GM18508 (cell line): ENCODE results near the gene LAPTM4A.
A peak's percentile ranks its signal among the peaks of the same experiment; 100 is the strongest.
"Not testable (repeated sequence)": the region's sequence is repeated elsewhere in the genome, so short reads cannot be mapped to it uniquely, and the experiment has no call there.

Source experiments
- ATAC-seq: cut with Tn5 transposase; IDR thresholded peaks from one replicate; pipeline ENCODE4 v1.9.1; 2021; ENCODE audit warnings: moderate number of reproducible peaks; ENCODE audit not compliant: insufficient read depth, unreplicated experiment

LAPTM4A gene

DNA sequence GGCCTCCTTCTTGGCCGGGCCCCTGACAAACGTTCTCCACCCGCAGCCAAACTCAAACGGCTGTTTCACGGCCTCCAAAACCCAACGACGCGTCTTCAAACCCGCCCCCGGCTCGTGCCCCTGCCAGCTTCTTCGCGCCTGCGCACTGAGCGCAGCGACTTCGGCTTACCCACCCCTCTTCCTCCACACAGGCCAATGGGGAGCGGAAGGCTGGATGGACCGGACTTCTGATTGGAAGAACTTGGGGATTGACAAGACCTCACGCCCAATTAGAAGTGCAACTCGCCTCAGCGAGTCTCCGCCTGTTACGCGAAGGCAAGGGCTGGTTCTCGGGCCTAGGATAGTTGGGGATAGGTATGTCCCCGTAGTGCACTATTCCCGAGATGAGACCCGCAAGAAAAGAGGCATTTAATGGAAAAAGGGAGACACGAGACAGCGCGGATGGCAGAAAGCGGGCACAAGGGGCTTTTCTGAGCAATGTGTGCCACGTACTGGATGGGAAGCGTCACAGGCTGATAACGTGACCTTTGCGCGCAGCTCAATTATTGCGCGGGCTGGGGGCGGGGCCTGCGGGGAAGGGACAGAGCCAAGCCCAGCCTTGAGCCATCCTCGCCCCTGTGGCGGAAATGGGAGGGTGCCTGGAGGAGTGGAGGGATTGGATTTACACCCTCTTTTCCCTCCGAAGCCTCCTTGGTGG, at the start of gene LAPTM4A:
Gene LAPTM4A (minus strand): TSS at position 97 of the 697 bp plus-strand sequence. CDS start 108 bp downstream, outside the sequence.
- ATAC-seq: peak; percentile 88

DNA sequence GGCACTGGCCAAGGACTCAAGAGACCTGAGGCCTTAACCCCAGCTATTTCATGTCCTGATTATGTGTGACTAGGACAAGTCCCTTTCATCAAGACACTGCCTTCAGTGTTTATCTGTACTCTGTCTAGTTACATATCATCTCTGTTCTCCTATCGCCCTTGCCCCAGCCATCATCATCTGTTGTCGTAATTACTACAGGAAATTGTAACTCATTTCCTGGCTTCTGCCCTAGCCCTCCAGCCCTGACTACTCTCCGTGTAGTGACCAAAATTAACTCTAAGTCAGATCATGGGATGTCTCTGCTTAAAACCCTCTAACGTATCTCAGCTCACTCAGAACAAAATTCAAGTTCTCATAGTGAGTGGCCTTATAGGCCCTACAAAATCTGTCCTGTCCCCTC, 49.3 kb upstream of the LAPTM4A start:
- ATAC-seq: no peak

DNA sequence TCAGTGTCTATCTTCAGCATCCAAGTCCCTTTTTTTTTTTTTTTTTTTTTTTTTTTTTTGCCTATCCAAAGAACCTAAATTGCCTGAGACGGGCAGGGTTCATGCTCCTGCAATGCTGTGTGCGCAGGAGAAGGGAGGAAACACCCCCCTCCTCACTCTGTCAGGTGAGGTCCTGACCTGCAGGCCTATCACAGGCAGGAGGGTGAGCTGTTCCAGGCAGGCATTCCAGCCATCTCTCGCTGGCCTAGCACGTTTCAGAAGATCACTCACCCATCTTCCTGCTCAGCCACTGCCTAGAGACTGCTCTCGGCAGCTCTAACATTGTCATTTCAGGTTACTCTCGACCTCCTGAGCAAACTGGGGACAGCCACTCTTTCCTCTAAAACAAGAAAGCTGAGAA, 48.4 kb upstream of the LAPTM4A start:
- ATAC-seq: no peak

DNA sequence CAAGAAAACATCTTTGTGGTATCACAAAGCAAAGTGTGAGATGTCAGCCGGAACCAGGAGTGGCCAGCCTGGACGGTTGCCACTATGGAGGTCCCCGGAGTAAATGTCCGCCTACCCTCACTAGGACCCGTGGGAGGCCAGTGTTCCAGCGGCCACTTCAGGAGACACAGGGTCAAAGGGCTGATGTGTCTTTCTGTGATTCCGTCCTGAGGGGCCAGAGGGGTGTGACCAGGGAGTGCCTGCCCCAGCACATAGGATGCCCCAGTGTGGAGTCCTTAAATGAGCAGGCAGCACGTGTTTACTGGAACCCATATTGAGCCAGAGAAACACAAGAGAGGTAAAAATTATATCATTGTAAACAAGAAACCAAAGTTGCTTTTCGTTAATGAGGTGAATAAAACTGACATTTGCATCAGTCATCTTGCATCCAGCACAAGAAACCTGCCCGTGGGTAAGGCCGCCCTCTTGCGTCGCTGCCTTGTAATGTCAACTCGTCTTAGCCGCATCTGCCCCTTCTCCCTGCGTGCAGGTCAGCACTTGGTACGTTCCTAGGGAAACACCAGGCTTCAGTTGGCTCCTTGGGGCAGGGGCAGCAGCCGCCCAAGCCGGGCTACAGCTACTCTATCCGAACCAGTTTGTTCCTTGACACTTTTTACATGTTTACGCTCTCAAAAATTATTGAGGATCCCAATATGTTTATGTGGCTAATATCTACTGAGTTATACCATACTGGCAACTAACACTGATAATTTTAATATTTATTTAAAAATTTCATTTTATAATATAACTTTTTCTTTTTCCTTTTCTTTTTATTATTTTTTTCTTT, 46.7 kb upstream of the LAPTM4A start:
- ATAC-seq: peak; percentile 73

DNA sequence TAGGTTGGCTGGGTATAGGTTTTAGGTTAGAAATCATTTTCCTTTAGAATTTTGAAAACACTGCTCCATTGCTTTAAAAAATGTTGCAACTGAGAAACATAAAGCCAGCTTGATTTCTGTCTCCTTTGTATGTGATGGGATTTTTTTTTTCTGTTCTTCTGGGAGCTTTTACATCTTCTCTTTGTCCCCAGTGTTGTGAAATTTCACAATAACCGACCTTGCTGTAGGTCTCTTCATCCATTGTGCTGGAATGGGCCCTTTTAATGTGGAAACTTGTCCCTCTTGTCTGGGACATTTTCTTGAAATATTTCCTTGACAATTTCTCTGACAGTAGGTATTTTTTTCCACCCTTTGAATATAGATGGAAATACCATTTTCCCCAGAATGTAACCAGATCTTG, 44.0 kb upstream of the LAPTM4A start:
- no peak for ATAC-seq

DNA sequence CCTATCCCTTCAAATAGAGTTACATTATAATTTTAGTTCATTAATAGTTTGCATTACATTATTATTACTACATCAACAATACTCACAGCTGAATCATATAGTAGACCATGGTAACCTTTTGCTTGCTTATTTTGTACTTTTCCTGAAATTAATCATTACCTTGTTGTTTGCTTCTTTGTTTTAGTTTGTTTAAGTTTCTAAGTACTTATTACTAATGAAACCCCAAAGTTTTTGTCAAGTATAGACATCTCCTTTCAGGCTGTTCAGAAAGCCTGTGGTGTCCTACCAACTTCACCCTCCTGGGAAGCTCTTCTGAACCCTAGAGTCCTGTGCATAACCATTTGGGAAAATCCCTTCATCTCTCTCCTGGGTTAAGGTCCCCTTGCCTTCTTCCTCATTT, 43.5 kb upstream of the LAPTM4A start:
- no peak for ATAC-seq

DNA sequence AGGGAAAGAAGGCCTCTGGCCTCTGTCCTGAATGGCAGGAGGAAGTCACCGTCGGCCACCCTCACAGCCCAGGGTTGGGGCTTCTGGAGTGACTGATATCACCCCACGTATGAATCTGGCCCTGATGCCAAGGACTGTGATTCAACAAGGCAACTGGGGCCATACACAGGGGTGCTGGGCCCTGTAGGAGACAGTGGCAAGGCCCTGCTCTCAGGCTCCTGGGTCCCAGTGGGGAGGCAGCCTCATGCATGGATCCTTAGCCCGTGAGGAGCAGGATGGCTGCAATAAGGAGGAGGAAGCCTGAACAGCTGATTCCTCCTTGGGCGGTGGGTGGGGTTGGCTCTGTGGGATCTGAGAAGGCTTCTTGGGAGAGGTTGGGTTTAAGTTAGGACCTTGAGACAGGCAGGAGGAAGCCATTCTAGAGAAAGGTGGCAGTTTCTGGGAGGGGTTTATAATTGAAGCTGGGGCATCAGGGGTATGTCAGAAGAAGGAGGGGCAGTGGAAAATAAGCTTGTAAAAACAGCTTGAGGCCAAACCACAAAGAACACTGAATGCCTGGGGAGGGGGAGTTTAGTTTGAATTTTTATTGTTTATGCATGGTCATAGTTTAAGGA, 42.8 kb upstream of the LAPTM4A start:
- ATAC-seq: no peak

DNA sequence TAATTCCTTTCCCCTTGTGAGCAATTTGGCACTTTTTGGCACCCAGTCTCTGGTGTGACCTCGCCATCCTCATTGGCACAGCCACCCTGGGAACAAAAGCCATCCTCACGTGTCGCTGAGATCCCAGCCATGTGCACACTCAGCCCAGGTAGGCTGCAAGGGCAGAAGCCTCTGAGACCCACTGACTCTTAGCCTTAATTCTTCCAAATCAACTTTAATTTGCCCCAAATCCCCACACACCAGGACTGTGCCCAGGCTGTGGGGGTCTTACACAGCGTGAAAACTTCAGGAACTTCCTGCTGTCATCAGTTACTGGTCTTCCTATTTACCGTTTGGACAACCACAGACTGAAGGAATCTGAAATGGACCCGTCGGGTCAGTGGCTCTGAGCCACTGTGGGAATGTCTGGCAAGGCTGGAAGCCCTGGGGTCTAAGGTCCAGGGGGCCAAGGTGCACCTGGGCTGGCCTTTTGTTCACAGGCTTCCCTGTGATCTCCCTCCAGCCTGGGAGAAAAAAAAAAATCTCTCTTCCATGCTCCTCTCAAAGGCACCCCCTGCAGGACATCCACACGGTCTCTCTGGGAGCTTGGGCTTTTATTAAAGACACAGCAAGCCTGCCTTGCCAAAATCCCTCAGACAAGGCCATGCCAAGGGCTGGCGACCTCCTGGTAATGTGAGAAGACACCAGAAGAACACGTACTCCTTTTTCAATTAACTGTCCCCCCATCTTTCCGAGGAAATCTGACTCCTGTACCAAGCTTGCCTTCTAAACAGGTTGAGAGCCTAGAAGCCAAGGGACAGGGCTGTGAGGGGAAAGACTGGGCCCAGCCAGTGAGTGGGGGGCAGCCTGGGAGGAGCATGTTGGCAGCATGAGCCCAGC, 42.1 kb upstream of the LAPTM4A start:
- no peak for ATAC-seq

DNA sequence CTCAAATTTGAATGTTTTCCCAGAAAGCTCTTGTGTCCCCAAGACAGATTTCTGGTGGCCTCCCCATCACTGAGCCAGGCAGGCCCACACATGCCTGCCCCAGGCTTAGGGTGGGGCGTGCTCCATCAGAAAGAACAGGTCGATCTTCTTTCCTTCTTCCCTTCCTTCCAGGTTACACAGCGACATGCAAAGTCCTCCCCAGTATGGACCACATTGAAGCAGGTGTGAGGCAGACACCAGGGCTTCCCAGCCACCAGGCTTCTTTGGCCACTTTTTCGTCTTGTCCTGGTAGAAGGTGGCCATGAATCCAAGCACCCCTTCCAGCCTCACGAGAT, 41.4 kb upstream of the LAPTM4A start:
- no peak for ATAC-seq

DNA sequence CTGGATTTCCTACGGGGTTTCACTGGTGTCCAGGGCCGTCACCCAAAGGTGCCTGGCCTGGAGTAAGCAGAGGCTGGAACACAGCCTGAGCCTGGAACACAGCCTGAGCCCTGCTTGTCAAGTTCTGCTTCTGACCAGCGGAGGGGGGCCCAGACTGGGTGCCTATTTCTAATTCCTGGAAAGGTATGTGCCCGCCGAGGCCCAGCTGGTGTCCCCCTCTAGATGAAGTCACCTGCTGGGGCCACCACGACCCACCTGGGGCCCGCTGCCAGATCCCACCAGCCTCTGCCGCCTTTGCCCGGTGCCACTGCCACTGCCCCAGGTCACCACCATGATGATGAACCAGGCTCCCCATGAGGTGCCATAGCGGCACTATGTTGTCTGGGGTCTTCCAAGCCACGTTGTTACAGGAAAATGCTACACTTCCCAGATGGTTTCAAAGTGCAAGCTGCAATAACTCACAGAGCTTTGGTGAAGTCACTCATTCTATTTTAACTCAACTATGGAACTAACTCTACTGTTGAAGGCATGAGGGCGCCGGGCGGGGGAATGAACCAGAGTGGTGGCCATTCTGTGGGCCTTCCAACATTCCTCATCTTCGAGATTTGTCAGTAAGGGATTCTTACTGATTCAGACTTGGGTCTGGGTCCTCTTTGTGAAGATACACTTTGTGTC, 40.9 kb upstream of the LAPTM4A start:
- no peak for ATAC-seq

DNA sequence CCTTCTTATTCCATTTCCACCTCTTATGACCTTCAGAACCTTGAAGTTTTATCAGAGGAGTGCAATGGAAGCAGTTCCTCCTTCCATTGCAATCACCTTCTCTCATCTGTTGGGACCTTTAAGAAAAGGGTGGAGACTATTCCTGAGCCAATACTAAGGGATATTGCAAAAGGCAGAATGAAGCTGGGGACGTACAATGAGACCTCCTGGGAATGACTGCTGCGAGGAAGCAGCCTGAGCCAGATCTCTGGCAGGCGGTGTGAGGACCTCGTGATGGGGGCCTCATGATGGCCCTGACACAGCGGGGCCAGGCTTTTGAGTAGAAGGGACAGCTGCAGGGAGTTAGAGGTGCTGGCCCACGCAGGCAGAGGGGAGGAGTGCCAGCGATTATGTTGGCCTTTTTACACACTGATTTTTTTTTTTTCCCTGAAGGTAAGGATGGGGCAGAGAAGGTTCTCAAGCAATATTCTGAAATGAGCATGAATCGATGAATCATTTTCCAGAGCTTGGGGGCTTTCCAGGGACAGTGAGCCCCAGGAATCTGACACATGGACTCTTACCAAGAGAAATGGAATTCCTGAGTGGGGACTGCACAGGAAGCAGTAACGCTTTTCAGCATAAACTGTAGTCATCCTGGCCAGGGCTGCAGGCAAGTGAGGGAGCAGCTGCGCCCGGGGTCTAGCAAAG, 40.0 kb upstream of the LAPTM4A start:
- no peak for ATAC-seq

DNA sequence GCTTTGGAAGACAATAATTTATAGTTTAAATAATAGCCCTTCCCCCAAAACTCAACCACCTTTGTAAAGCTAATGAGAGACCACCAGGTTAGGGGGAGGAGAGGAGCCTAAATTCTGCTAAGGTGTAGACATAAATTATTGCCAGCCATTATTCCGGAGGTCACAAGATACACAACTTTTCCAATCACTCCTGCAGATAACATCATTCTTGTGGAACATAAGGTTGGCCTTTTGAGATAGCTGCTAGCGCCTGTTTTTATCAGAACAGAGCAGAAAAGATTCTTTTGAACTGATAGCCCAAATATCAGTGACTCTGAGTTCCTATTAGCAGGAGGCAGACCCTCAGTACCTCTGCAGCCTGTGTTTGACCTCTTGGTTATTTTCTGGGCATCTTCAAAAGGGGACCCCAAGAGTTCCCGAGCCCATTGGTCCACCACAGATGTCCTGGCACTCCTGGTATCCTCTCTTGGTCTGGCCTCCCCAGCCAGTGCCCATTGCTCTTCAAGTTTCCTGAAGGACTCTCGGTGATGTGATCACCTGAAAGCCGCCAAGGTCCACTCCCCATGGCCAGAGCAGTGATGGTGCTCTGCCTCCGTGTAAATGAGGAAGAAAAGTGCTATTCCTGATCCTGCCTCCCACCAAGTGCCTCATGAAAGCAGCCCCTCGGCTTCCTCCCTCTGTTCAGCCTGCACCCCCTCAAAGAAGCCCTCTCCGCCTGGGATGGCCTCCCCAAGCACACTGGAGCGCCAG, 38.5 kb upstream of the LAPTM4A start:
- no peak for ATAC-seq

DNA sequence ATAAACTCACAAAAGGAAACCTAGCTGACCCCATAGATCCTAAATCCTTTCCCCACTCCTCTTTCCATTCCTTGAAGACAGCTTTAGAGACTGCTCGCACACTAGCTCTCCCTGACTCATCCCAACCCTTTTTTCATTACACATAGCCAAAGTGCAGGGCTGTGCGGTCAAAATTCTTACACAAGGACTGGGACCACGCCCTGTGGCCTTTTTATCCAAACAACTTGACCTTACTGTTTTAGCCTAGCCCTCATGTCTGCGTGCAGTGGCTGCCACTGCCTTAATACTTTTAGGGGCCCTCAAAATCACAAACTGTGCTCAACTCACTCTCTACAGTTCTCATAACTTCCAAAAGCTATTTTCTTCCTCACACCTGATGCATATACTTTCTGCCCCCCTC, 34.5 kb upstream of the LAPTM4A start:
- not testable (repeated sequence) for ATAC-seq

DNA sequence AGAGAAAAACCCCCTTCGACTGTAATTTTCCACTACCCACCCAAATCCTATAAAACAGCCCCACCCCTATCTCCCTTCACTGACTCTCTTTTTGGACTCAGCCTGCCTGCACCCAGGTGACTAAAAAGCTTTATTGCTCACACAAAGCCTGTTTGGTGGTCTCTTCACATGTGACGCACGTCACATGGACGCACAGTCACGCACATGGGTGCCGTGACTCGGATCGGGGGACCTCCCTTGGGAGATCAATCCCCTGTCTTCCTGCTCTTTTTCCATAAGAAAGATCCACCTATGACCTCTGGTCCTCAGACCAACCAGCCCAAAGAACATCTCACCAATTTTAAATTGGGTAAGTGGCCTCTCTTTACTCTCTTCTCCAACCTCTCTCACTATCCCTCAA, 31.4 kb upstream of the LAPTM4A start:
- not testable (repeated sequence) for ATAC-seq

DNA sequence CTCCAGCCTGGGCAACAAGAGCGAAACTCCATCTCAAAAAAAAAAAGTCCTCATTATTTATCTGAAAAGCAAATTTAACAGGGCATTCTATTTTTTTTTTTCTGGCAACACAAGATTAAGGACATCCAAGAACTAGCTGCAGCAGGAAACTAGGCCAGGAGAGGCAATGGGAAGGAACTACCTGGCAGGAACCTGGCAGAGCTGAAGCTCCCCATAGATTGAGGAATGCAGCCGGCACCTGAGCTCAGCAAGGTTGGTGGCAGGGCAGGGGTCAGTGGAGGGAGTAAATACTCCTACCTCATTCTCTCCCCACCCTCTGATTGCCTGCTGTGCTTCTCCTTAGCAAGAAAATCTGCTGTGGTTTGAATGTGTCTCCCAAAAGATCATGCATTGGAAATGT, 30.4 kb upstream of the LAPTM4A start:
- ATAC-seq: no peak

DNA sequence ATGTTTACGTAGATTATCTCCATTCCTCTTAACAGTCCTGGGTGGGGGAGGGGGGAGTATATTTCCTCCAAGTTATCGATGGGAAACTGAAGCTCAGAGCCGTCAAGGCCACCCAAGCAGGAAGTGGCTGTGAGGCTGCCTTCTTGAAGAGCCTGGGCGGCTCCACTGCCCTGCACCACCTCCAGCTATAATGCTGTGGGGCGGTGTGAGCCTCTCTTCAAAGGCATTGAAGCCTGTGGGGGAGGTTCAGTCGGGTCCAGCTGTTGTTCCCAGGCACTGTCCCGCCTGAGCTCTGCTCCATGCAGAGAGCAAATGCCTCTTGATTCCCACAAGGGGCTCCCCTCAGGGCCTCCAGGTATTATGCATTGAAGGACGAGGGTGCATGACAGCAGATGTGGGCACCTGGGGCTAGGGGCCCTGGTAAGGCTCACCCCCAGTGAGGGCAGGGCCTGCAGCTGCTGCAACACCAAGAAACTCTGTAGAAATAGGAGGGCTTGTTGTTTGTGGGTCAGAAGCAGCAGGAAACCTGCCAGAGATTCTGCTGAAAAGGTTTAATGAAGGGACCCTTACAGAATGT, 29.5 kb upstream of the LAPTM4A start:
- no peak for ATAC-seq

DNA sequence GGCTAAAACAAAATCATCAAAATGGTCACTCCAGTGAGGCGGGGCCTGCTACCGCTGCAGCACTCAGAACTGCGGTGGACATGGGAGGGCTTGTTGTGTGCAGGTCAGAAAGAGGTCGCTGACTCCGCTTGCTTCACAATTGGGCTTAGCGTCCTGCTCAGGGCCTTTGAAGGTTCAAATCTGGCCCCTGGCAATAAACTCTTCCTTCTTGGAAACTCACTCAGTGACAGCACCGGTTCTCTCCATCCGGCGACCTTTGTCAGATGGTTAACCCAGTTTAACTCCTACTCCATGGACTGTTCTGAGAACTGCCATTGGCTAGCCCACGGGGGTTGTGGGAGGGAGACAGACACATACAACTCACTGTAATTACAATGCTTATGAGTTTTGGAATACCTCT, 29.0 kb upstream of the LAPTM4A start:
- no peak for ATAC-seq

DNA sequence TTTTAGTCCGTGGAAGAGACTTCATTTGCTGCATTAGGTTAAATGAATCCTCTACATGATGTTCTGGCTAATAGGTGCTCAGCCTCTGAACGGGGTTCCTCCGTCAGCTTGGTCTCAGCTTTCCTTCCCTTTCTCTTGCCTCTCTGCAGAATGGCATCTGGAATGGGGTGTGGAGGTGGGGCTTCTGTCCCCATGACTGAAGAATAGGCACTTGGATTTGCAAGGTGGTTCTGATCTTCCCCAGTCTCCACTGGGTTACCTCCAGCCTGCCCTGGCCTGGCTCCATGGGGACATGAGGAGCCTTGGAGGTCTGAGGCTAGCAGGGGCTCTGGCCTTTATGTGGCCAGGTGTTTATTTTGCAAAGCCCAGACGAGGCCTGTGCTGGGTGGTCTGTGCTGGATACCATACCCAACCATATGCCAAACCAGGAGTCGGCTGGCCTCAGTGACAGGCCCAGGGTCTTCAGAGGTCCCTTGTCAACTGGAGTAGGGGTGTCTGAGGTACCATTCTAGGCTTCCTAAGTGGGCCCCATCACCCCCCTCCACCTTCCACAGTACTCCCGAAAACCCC, 28.2 kb upstream of the LAPTM4A start:
- ATAC-seq: no peak
